GM18519 (cell line): Measurements from ENCODE around the gene SYCP2.
A peak's percentile ranks its signal among the peaks of the same experiment; 100 is the strongest.

Experiments
- ATAC-seq: cut with Tn5 transposase; IDR thresholded peaks from one replicate; pipeline ENCODE4 v1.9.1; 2021; ENCODE audit warnings: mild to moderate bottlenecking, moderate library complexity; ENCODE audit not compliant: unreplicated experiment, low FRiP score

Gene SYCP2

DNA sequence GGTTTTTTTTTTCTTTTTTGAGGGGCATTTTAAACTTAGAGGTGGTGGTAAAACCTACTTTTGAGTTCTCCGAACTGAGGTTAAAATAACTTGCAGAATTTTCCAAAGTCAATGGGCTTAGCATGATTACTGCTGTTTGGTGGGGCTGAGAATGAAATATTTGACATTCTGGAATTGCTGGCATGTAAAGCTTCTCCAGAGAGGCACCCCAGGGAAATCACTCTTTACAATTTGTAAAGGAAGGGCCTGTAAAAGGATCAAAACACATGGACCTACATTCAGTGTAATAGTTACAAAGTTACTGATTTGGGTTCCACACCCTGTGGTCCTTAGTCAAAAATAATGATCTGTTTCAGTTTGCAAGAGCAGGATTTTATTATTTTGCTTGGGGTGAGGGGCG, 12.3 kb upstream of the SYCP2 start:
- ATAC-seq: no peak

GRCh38 chr20:59945175-59945574, 11.7 kb upstream of the SYCP2 start:
- no peak for ATAC-seq

DNA sequence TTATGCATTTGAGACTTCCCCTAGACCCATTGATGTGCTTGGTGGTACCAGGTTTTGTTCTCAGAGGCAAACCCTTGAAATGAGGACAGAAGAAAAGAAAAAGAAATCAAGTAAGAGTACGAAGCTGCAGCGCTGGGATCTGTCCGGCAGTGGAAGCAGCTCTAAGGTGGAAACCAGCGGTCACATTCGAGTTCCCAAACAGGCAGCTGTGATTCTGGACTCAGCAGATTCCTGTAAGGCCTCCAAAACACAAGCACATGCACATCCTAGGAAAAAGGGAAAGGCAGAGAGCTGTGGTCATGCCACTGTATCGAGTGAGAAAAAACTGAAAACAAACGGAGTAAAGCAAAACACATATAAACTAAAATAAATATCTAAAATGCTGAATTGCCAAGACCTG, 11.3 kb upstream of the SYCP2 start:
- no peak for ATAC-seq

DNA sequence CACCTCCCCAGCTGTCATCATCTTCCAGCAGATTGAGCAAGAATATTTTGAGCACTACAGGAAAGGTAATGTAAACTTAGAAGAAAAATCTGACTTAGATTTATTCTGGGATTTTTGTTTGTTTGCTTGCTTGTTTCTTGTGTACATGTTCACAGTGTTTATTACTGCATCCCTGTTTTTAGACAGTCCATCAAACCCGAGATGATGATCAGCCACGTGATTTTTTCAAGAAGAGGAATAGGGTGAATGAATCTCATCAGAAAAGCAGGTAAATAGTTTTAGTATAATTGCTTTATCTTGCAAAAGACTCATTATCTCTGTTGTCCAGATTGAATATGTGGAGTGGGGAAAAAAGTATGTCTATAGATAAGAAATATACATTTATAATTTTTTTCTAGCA, 8.8 kb upstream of the SYCP2 start:
- no peak for ATAC-seq

DNA sequence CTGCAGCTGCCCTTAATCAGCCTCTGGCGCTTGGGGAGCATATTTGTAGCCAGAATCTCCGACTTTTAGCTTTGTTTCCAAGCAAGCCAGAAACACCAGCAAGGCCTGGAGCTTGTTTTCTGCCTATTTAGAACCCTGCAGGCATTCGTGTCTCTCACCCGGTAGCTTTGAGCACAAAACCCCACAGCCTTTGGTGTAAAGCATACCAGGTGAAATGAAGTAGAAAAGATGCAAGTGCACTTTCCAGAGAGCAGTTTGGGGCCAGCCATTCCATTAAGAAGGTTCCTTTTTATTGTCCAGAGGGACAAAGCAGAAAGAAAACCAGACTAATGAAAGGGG, 7.5 kb upstream of the SYCP2 start:
- peak; percentile 4 for ATAC-seq

GRCh38 chr20:59940129-59940955, 6.9 kb upstream of the SYCP2 start, which contains the start of the genes FAM217B and PPP1R3D:
TSS of gene FAM217B (plus strand) at chr20:59940389. CDS start at chr20:59943944, 3,555 bp downstream.
TSS of gene PPP1R3D (minus strand) at chr20:59940305. CDS start at chr20:59939931, 374 bp downstream.
- ATAC-seq: peak; percentile 84

DNA sequence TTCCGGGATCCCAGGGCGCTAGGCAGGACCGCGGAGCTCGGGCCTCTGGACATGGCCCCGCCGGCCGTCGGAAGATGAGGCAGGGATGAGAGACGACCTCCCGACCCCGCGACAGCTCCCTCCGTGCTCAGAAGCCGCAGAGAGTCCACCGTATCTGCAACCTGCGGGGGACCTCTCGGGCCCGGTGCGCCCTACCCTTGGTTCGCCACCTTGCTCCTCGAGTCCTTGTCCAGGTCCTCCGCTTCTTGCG, 6.4 kb upstream of the SYCP2 start:
- ATAC-seq: peak; percentile 16

DNA sequence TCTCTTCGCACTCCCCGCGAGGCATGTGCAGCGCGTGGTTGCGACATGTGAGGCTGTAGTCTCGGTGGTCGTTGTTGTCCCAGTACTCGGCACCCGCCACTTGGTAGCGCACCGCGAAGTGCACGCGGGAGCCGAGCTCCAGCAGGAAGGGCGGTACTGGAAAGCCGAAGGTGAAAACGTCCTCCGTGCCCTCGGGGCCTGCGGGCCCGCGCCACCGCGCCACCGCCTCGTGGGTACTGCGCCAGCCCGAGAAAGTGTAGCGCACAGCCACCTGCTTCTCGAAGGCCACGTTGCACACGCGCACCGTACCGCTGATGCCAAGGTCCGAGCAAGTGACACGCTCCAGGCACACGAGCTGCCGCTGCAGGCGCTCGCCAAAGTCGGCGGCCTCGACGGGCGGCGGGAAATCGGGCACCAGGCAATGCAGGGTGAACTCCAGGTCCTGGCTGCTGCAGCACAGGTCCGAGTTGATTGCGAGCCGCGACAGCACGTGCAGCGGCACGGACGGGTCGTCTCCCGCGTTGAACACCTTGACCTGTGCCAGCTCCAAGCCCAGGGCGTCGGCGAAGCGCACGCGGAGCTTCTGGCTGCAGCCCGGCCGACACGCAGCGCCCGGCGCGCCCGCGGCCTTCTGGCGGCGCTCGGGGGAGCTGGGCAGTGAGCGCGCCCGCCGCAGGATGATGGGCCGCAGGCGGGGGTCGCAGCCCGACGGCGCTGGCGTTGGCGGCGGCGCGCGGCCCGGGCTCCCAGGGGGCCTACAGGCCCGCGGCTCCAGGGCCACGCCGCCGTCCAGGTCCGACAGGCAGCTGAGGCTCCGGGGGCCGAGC, 5.8 kb upstream of the SYCP2 start:
- no peak for ATAC-seq

DNA sequence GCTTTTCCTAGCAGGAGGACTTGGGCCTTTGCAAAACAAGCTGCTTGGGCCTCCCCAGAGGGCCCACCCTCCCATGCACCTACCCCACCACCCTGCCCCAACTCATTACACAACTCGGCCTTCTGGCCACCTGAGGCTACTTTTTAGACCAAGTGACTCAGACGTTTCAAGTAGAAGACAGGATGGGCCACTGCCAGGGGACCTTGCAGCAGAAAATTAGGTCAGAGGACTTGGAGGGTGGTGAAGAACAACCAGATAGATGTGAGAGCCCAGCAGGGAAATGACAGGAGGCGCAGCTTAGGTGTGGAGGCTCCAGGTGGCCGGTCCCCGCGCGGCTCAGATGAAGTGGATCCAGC, 5.2 kb upstream of the SYCP2 start:
- no peak for ATAC-seq

DNA sequence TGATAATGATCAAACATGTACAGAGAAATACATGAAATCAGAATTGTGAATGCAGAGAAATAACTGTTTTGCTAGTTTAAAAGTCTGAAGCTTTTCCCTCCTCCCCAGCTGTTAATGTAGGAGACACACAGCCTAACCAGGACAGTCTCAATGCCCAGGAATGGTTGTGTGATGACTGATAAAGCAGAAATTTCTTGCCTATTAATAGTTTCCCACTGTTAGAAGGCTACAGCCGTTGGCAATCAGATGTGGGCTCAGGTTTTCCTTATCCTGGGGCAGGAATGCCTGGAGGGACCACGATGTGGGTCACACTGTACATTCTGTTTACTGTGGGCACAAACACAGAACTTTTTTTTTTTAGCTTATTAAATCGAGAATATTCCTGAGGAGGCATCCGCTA, 4.8 kb upstream of the SYCP2 start:
- no peak for ATAC-seq

- ATAC-seq: no peak
These were observed 3.7 kb upstream of the SYCP2 start for GRCh38 chr20:59937150-59937549.

- ATAC-seq: no peak
These were observed 3.0 kb upstream of the SYCP2 start for GRCh38 chr20:59936409-59936808.

GRCh38 chr20:59935457-59936185, 2.2 kb upstream of the SYCP2 start:
- no peak for ATAC-seq

- peak; percentile 71 for ATAC-seq
These were observed 580 bp upstream of the SYCP2 start for GRCh38 chr20:59933849-59934585.

DNA sequence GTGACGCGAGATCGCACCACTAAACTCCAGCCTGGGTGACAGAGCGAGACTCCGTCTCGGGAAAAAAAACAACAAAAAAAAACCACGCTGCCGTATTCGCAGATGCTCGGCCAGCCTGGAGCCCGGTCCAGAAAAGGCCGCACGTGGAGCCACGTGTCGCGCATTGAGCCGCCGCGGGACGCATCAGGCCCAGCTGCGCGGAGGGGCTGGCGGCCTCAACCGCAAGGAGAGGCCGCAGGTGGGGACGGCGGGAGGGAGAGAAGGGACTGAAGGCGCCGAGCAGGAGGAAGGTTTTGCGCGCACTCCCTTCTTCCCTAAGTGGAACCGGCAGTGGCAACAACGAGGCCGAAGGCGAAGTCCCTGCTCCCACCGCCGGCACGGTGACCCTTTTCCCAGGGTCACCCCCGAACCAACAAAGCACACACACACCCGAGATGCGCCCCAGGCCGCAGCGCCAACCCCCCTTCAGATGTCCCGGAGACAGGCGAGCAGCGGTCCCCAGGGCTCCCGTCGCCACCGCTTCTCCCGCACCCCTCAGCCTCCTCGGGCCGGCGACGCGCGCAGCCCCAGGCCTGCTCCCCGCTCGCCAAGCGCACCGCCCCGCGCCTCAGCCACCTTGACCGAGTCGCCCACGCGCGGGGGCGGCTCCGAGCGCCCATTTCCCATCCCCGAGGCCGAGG, 681 bp downstream of the SYCP2 start:
- ATAC-seq: no peak

GRCh38 chr20:59931511-59932312, 1.7 kb downstream of the SYCP2 start:
- ATAC-seq: no peak

DNA sequence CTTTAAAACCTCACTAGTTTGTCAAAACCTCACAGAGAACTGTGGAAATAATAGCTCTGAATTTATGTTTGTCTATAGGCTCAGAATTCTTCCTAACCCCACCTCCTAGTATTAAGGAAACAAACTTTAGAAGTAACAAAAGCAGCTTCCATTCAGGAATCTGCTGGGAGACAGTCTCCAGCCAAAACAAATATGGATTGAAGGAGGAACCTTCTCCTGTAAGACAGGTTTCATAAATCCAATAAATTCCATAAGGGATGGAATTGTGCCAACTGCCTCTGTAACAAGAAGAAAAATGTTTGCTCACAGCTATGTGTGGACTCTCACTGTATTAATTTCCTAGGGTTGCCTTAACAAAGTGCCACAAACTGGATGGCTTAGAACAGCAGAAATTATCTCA, 7.5 kb downstream of the SYCP2 start:
- ATAC-seq: no peak

DNA sequence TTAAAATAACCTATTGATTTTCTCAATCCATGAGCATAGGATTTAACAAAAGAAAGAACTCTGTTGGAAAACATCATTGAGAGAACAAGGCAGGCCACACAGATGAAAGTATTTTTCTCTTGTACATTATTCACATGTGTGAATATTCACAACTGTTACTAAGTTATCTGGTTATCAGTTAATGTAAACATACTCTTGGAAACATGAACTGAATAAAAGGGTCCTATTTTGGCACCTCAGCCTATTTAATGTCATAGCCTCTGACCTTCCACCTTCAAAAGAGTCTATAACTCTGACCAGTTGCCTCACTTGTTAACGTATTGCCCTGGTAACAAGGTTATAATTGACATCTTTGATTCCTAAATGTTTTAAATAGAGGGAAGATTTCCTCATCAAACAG, 8.1 kb downstream of the SYCP2 start:
- no peak for ATAC-seq

DNA sequence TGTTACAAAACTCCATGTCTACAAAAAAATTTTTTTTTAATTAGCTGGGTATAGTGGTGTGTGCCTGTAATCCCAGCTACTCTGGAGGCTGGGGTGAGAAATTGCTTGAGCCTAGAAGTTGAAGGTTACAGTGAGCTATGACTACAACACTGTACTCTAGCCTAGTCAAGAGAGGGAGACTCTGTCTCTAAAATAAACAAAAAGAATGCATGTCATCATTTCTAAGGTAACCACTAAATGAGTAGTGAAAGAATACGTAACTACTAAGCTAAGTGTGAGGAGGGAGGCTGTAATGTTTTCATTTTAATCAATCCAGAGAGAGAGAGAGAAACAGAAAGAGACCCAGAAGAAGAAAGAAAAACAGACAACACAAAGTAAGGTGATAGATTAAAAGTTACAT, 9.9 kb downstream of the SYCP2 start:
- ATAC-seq: no peak
